Ovary (tissue), 3 donors: ENCODE data around the gene ADAM10.

ENCODE experiments used
- CTCF ChIP-seq, 3 donors: fragments of 450-650 bp in 2 of 3; fragments of 200-600 bp in 1 of 3; IDR thresholded peaks; one replicate each; pipeline versions ENCODE4 v1.5.1 to v1.8.0; 2016 to 2022; ENCODE audit warnings: antibody characterized with exemption in 3 of 3, mild to moderate bottlenecking in 1 of 3
- POLR2A ChIP-seq: fragments of 450-650 bp; IDR thresholded peaks from one replicate; pipeline ENCODE4 v1.6.1; 2017; ENCODE audit warnings: antibody characterized with exemption, mild to moderate bottlenecking, moderate library complexity
- donor health status: DM: no; HTN: no; CAD: no.

DNA sequence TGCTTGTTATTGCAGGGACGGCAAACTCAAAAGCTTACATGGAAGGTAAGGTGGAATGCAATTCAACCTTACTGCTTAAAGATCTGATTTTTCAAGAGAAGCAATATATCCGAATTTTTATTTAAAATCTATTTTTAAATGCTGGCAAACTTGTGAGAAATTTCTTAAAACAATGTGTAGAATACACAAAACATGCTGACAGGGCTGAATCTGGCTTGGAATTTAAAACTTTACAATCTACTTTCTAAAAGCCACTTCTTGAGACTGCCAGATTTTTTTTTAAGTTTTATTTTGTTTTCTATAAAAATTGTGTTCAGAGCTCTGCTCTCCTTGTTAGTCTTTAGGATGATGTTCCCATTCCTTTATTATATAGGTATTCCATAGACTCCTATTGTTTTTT, 146.7 kb downstream of the ADAM10 start:
- TF ChIP-seq POLR2A (no peak), CTCF (IDR thresholded peaks at IDR 0.05) (no peak)
